Esophagus squamous epithelium (tissue), 5 donors: ENCODE results near the gene PADI3. TPM values are rescaled to one million over a fixed set of nuclear protein-coding genes. Genes with fewer than 3 reads are reported as not detected.

ENCODE experiments used
- DNase-seq: peaks from one replicate; lab custom pipeline; 2025; lab: John Stamatoyannopoulos, UW
- H3K27ac ChIP-seq, 4 donors: fragments of 200-600 bp; sonication (generic); one replicate each; pipeline ENCODE4 v1.5.1; 2016 to 2019; ENCODE audit warnings: mild to moderate bottlenecking in 1 of 4
- H3K27me3 ChIP-seq, 4 donors: fragments of 200-600 bp; sonication (generic); 1 replicate in 3 of 4; 2 replicates in 1 of 4; pipeline versions ENCODE4 v1.5.1 to v1.6.0; 2017 to 2021; ENCODE audit warnings: antibody characterized with exemption in 1 of 4
- H3K36me3 ChIP-seq, 3 donors: fragments of 200-600 bp; sonication (generic); one replicate each; pipeline ENCODE4 v1.5.1; 2016 to 2019
- H3K4me1 ChIP-seq, 3 donors: fragments of 200-600 bp; sonication (generic); one replicate each; pipeline ENCODE4 v1.5.1; 2017 to 2019
- H3K4me3 ChIP-seq, 4 donors: fragments of 200-600 bp; sonication (generic); 1 replicate in 3 of 4; 2 replicates in 1 of 4; pipeline ENCODE4 v1.5.1; 2016 to 2019; ENCODE audit warnings: mild to moderate bottlenecking in 2 of 4, moderate library complexity in 1 of 4
- H3K9me3 ChIP-seq, 3 donors: fragments of 200-600 bp; sonication (generic); one replicate each; pipeline ENCODE4 v1.5.1; 2016 to 2019
- POLR2A ChIP-seq, 4 donors: fragments of 450-650 bp; IDR thresholded peaks; one replicate each; pipeline ENCODE4 v1.6.1; 2017; ENCODE audit warnings: antibody characterized with exemption in 4 of 4, mild to moderate bottlenecking in 4 of 4, moderate library complexity in 3 of 4
- WGBS, 2 donors: methylation state at CpG; one replicate each; pipeline ENCODE4 v1.1.5; 2018; 5-methylcytosine and 5-hydroxymethylcytosine counted together
- intact Hi-C: fragments of 100-400 bp; cut with DNase I; formaldehyde crosslinking; loops from one replicate; pipeline ENCODE4 v1.15.0; 2022
- total RNA-seq, 4 donors: library from RNA; depleted of rRNA; stranded (reverse); fragments of >200 nt; gene quantifications; one replicate each; pipeline ENCODE4 v1.1.0, GENCODE V29; 2016
- TF ChIP-seq, protein P1 (sequence below), 6 experiments: fragments of 450-650 bp in 4 of 6; fragments of 200-600 bp in 2 of 6; sonication (generic) in 2 of 6; IDR thresholded peaks; one replicate each; pipeline ENCODE4 v1.5.1; 2016 to 2019; ENCODE audit warnings: antibody characterized with exemption in 6 of 6, mild to moderate bottlenecking in 4 of 6, moderate library complexity in 4 of 6
- donor health status: DM: yes; HTN: yes; CAD: no.

Gene PADI3
- total RNA-seq, 4 donors from 2014 or later, result 0.64 to 9.9 (median 2.3) TPM

GRCh38 chr1:17207966-17208418, 40.9 kb upstream of the PADI3 start:
- TF ChIP-seq POLR2A (IDR thresholded peaks at IDR 0.05), result no peak
- TF ChIP-seq, protein P1, sequence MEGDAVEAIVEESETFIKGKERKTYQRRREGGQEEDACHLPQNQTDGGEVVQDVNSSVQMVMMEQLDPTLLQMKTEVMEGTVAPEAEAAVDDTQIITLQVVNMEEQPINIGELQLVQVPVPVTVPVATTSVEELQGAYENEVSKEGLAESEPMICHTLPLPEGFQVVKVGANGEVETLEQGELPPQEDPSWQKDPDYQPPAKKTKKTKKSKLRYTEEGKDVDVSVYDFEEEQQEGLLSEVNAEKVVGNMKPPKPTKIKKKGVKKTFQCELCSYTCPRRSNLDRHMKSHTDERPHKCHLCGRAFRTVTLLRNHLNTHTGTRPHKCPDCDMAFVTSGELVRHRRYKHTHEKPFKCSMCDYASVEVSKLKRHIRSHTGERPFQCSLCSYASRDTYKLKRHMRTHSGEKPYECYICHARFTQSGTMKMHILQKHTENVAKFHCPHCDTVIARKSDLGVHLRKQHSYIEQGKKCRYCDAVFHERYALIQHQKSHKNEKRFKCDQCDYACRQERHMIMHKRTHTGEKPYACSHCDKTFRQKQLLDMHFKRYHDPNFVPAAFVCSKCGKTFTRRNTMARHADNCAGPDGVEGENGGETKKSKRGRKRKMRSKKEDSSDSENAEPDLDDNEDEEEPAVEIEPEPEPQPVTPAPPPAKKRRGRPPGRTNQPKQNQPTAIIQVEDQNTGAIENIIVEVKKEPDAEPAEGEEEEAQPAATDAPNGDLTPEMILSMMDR (IDR thresholded peaks at IDR 0.05), result no peak
- Histone ChIP-seq H3K36me3 (no peaks in the 10 kb centered on the region), H3K4me1 (peaks cover 8 to 84% (median 36%) of the 10 kb centered on the region in 3 donors), H3K4me3 (peak overlapping the region; percentile 6 to 43 (median 22)), H3K9me3 (no peaks in the 10 kb centered on the region), H3K27me3 (peaks cover 0 to 18% (median 0%) of the 10 kb centered on the region in 4 donors), H3K27ac (peak overlapping the region in 3 of 4 donors; percentile 48 to 92 (median 91))
- DNase-seq, result no peak
- intact Hi-C loops, result no loop called here
- WGBS, 2 donors, result 17 to 27% methylated on average over 1 to 2 of the region's 2 CpGs

- 100% methylated on average over 1 of the region's 3 CpGs; no CpG with 5 or more reads in 1 of the 2 donors for WGBS, 2 donors
- no peaks in the 10 kb centered on the region for H3K36me3 ChIP-seq
- no peaks in the 10 kb centered on the region for H3K9me3 ChIP-seq
- TF ChIP-seq, protein P1 (IDR thresholded peaks at IDR 0.05), result no peak
- no peak for TF ChIP-seq POLR2A (IDR thresholded peaks at IDR 0.05)
- H3K4me3 ChIP-seq, result peak overlapping the region in 2 of 4 donors; percentile 33 to 43
- DNase-seq, result no peak
- intact Hi-C loops, result no loop called here
- peaks cover 0 to 24% (median 0%) of the 10 kb centered on the region in 4 donors for H3K27me3 ChIP-seq
- peaks cover 8 to 84% (median 34%) of the 10 kb centered on the region in 3 donors for H3K4me1 ChIP-seq
- peak overlapping the region in 3 of 4 donors; percentile 48 to 92 (median 91) for H3K27ac ChIP-seq
These were observed 40.4 kb upstream of the PADI3 start for GRCh38 chr1:17208546-17208945.

DNA sequence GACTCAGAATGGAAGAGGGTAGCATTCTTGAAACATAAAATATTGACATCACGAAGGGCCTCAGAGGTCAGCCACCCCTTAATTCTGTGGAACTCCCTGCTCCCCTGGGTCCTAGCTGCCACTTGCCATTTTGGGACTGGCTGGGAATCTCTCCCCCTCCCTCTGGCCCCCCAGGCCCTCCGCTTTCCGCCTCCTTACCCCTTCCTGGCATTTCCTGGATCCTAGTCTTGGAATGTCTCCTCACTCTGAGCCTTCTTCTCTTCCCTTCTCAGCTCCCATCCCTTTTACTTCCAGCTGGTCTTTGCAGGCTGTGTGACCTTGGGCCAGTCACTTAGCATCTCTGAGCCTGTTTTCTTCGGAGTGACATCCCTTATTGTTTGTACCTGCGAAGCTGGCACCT, 39.5 kb upstream of the PADI3 start:
- WGBS, 2 donors, result 74 to 80% methylated on average over 5 of the region's 5 CpGs
- Histone ChIP-seq H3K4me1 (peaks cover 8 to 84% (median 31%) of the 10 kb centered on the region in 3 donors), H3K27ac (peak overlapping the region in 1 of 4 donors; percentile 92), H3K27me3 (peaks cover 0 to 33% (median 0%) of the 10 kb centered on the region in 4 donors), H3K4me3 (peak overlapping the region in 1 of 4 donors; percentile 43), H3K36me3 (no peaks in the 10 kb centered on the region), H3K9me3 (no peaks in the 10 kb centered on the region)
- no peak for DNase-seq
- TF ChIP-seq, protein P1 (IDR thresholded peaks at IDR 0.05), result no peak
- TF ChIP-seq POLR2A (IDR thresholded peaks at IDR 0.05), result no peak
- intact Hi-C loops, result no loop called here

DNA sequence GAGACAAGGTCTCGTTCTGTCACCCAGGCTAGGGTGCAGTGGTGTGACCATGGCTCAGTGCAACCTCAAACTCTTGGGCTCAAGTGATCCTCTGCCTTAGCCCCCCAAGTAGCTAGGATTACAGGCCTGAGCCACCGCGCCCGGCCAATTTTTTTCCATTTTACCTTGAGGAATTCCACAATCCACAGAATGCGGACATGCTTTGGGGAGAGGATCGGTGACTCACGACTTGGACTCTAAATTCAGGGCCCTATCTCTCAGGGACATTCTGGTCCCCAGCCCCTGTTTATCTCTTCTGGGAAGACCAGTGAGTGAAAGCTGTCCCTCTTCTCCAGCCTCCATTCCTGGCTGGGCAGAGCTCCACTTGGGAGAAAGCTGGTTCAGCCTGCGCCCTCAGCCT, 38.7 kb upstream of the PADI3 start:
- intact Hi-C loops, result no loop called here
- Histone ChIP-seq H3K36me3 (no peaks in the 10 kb centered on the region), H3K9me3 (no peaks in the 10 kb centered on the region)

GRCh38 chr1:17211377-17211776, 37.5 kb upstream of the PADI3 start:
- peak overlapping the region in 1 of 4 donors; percentile 7 for H3K4me3 ChIP-seq
- H3K27ac ChIP-seq, result peak overlapping the region in 2 of 4 donors; percentile 39 to 59
- TF ChIP-seq, protein P1 (IDR thresholded peaks at IDR 0.05), result no peak
- TF ChIP-seq POLR2A (IDR thresholded peaks at IDR 0.05), result no peak
- H3K4me1 ChIP-seq, result peaks cover 8 to 84% (median 40%) of the 10 kb centered on the region in 3 donors
- intact Hi-C loops, result no loop called here
- DNase-seq, result no peak
- H3K9me3 ChIP-seq, result no peaks in the 10 kb centered on the region
- no peaks in the 10 kb centered on the region for H3K36me3 ChIP-seq
- H3K27me3 ChIP-seq, result peaks cover 0 to 52% (median 0%) of the 10 kb centered on the region in 4 donors
- 75 to 95% methylated on average over 1 to 5 of the region's 5 CpGs for WGBS, 2 donors

More for the DNA sequence above, 38.7 kb upstream of the PADI3 start:
- no peak for DNase-seq
- no peak overlapping the region for H3K27ac ChIP-seq
- 88 to 90% methylated on average over 6 to 7 of the region's 8 CpGs for WGBS, 2 donors
- H3K27me3 ChIP-seq, result peaks cover 0 to 40% (median 0%) of the 10 kb centered on the region in 4 donors
- H3K4me1 ChIP-seq, result peaks cover 8 to 84% (median 32%) of the 10 kb centered on the region in 3 donors
- H3K4me3 ChIP-seq, result peak overlapping the region in 1 of 4 donors; percentile 43
- TF ChIP-seq, protein P1 (IDR thresholded peaks at IDR 0.05), result no peak
- no peak for TF ChIP-seq POLR2A (IDR thresholded peaks at IDR 0.05)
